ENCODE results near the gene PPP2R1B.

Gene PPP2R1B

DNA sequence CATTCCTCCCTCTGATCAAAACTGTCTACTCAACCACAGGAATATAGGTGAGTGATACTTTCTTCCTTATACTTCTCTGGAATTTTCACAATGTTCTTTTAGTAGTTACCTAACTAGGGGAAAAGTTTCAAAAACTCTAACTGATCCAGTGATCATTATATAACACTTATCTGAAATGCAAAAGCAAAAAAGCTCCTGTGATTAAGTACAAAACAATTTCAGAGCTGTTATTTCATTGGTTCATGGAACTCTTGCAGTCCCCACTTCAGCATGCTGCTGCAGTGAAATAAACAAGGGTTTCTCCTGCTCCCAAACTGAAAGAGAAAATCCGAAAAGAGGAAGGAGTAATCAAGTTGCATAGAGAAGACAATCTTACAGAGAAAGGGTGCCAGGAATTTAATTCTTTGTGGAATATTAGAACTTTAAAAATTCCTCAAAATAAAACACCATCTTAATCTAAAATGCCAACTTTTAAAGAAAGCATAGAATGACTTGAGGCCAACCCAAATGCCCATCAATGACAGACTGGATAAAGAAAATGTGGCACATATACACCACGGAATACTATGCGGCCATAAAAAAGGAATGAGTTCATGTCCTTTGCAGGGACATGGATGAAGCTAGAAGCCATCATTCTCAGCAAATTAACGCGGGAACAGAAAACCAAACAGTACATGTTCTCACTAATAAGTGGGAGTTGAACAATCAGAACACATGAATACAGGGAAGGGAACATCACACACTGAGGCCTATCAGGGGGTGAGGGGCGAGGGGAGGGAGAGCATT is 20.3 kb downstream of the PPP2R1B start:
- DNase-seq = no peak

DNA sequence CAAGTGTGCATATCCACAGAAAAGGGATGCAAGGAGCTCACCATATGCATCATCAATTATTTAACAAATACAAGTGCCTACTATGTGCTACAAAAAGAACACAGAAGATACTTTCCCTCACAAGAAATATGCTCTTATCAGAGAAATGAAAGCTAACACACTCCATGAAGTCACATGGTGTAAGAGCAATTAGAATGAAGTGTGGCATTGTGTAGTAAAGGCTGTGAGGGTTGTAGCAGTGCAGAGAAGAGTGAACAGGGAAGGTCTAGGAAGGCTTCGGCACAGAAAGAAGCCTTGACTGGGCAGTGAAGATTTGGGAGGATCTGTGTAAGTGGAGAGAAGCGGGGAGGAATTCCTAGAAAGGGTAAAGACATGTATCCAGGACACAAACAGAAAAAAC is 22.5 kb downstream of the PPP2R1B start:
- no peak for DNase-seq

DNA sequence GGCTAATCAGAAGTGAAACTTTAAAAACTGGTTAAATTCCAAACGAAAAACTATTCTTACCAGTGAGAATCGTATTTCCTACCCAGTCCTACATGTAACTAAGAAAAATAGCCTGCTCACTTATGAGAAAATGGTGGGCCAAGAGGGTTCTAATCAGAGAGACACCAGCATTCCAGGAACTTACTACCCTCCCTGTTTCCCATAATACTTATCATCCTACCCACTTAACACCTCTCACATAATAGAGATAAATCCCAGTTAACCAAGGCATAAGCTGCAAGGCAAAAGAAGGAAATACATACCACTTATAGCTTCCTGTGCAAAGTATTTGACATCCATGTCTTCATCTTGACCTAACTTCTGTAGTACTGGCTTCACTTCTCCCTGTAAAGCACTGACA is 24.4 kb downstream of the PPP2R1B start:
- DNase-seq = no peak

DNA sequence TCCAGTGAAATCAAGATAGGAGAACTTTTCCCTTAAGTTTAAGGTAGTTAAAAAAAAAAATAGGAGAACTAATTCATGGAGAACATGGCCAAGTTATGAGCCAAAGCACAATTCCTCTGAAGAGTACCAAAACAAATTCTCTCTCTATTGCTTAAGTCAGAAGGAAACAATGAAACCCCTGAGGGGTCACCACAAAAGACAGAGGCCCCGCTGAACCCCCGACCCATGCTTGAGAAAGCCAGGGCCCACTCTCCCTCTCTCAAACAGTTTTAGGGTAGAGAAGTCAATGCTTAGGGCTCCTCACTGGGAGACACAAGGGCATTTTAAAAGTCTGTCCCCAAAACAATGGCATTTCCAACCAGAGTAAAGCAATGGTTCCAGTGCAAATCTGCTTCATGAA is 26.9 kb downstream of the PPP2R1B start:
- DNase-seq = no peak

DNA sequence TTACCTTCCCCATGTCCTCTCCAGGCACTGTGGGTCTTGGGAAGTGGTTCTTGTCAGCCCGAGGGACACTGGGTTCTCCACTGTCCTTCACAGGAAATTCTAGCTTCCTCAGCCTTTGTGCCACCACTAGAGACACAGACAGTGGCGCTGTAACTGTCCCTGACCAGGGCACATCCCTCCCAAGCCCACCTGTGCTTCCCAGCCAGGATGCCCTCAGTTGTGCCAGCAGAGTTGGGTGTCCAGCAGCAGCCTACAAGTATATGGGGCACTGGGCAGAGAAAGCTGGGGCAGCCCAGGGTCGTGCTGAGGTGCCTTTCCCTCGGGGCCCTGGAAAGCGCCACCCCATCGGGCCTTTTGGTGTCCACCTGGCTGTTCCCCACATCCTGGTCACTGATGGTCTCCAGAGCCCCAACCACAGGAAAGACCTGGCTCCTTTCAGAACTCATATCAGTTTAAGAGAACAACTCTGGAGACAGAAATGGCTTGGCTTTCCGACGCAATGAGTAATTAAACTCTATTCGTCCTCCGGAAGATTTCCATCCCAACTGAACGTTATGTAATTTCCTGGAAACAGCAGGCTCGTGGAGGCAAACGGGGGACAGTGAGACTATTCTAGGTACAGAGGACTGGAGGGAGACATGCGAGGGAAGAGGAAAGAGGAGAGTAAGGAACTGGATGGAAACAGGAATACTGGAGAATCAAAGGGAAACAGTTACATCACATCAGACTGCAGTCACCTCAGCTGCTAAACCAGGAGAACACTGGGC is 28.6 kb downstream of the PPP2R1B start:
- DNase-seq = no peak

DNA sequence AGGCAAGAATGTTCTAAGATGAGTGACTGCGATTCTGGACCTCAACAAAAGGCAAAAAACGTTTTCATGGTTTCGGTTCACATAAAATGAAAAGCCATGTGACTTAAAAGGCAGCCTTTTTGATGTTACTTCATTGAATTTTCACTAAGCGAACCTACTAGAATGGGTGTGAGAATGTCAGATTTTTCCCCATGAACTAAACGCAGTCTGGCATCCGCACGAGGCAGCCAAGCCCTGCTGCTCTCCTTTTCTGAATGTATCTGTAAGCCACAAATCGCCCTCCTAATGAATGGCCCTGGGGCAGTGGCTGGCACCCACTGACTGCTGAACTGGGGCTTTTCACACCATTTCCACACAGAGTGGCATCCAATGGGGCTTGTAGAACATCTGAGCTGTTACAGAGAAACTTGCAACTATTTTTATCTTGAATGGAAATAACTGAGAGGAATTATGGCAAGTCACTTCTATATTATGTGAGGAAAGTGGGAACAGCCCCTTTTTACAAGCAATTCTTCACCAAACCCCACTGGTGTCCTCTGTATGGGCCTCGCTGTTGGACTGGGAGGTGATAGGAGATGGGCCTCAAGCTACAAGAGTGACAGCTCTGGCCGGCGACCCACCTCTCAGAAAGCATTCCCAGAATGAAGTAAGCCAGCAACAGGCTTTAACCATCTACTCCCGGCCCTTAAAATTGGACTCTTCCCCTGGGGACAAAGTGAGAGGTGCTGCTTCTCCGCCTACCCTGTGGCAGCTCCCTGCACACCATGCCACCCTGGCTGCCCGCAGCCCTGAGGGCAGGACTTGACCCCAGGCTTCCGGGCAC is 29.4 kb downstream of the PPP2R1B start:
- no peak for DNase-seq

DNA sequence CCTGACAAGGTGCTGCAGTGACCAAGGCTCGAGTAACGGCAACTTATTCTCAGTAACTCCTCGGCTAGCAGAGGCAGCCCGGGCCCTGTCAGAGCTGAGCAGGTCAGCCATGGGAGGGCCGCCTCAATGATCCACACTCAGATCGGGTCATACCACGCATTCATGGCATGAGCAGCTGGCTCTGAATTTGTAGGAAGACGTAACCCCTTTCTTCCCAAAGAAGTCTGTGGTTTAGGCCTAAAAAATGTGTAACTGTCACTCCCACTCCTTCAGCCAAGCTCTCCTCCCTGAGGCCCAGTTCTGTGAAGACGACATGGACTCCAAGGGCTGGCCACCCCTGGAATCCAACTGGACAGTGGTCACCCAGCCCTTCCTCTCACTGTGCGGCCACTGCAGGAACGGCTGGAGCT is 30.0 kb downstream of the PPP2R1B start:
- DNase-seq = no peak

DNA sequence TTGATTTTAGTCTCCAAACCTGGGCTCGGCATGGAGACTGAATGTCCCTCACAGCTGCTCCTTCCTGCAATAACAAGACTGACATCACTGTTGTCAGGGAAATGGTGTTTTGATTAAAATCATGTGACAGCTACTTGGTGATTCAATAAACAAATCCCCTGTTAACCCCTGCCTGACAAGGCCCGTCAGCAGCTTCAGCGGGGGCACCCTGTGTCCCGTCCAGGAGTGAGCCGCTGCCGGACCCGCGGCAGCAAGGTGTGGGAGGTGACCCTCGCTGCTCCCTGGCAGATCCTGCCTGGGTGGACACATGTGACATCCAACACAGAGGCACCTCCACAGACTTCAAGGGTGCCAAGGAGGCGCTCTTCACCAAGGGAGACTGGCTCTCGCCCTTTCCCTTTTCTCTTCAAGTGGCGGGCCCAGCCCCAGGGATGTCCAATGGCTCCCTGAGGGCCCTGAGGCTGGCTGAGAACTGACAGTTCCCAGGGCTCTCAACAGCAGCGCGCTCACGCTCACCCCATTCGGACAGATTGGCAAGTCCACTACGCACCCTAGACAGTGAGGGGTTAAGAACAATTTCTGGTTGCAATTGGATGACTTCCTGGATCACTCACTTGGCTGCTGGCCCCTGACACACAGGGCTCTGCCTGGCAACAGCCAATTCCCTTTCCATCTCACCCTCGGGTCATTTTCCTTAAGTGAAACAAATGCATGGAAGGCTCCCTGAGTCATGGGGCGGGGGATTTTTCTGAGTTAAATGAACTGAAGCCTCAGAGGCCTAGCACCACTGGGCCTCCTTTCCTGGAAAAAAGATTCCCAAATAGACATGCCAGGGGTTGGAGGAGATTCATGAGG is 30.7 kb downstream of the PPP2R1B start:
- DNase-seq = no peak

DNA sequence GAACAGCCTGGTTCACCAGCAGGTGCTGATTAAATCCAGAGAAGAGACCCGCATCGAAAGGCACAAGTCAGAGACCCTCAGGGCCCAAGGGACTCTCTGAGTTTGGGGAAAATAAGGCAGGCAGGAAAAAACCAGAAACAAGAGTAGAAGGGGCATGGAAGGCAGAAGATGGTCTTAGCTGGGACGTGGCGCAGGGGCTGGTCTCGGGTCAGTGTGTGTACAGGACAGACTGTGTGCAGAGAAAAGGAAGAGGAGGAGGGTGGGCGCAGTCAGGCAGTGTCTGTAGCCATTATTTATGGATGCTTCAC is 31.3 kb downstream of the PPP2R1B start:
- no peak for DNase-seq

DNA sequence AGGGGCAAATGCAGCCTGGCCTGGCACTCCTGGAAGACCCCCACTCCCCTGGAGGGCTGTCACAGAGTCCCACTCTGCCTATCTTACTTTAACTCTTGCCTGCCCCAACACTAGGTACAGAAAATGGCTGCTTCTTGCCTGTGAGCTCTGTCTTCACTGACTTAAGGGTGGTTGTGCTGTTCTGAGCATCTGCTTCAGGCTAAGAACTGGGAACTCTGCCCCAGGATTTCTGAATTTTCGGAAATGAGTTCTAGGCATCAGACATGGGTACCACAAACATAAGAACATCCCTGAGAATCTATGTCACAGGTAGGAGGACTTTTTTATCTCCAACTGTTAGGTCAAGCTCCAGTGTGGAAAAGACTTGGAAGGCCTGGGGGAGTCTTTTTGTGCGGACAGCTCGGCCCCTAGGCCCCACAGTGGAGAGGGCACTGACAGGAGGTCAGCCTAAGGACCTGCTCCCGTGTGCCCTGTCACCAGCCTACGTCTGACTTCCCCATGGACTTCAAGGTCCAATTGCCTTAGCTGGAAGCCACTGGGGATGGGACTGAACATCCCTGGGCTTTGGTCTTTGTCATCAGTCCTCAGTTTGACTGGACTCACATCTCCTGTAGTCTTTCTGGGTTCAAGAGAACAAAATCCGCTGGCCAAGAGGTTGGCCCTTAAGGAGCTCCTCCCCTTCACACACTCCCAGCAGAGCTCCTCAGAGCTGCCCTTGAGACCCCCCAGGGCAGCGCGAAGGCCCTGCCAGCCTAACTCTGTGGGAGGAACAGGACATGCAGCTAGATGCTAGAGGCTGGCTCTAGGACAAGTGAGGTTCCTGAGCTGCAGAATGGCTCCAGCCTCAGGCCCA is 31.9 kb downstream of the PPP2R1B start:
- no peak for DNase-seq

DNA sequence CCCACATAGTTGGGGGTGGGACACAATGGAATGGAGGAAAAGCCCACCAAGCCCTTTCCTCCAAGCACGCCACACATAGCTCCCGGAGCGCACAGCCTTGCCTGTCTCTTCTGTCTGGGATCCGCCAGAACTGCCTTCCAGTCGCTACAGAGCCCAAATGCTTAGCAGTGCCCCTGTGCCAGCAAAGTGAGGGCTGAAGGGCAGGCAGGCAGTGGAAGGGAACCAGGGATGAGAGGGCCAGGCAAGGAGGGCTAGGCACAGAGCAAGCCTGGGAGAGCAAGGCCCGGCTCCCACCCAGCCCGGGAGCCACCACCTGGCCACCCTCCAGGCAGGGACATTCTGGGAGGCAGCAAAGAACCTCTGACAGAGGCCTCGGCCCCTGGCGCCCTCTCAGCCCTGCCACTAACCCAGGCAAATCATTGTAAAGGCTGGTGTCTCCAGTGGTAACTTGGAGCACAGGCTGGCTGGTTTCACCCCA is 32.5 kb downstream of the PPP2R1B start:
- DNase-seq = no peak

DNA sequence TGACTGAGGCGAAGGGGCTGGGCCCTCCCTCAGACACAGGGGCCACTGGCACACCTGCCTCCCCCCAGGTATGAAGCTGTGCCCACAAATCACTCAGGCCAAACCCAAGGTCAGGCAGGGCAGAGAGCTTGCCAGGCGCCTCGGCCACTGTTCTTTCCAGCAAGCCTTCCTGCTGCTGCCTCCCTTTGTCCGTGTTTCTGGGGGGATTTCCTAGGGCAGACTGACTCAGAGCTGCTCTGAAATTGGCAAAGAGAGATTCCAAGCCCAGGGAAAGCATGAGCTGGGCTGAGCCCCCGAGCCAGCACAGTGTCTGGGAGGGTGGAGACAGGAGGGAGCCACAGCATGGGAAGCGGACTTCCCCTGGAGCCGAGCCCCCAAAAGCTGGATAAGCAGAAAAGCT is 33.2 kb downstream of the PPP2R1B start:
- DNase-seq = no peak

DNA sequence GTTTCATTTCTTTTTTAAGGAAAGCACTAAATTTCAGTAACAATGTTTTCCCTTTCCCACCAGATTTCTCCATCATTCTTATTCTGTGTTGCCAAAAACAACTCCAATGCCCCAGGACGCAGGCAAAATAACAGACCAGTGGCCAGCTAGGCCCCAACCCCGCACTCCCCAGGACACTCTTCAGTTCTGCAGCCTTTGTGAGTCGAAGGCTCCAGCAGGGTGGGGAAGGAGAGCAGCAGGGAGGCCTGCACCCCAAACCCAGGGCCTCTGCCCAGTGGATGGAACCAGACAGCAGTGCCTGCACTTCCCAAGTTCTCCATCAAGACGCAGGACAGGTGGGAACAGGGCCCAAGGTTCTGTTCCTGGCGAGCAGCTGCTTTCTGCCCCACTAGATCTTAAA is 34.4 kb downstream of the PPP2R1B start:
- no peak for DNase-seq

DNA sequence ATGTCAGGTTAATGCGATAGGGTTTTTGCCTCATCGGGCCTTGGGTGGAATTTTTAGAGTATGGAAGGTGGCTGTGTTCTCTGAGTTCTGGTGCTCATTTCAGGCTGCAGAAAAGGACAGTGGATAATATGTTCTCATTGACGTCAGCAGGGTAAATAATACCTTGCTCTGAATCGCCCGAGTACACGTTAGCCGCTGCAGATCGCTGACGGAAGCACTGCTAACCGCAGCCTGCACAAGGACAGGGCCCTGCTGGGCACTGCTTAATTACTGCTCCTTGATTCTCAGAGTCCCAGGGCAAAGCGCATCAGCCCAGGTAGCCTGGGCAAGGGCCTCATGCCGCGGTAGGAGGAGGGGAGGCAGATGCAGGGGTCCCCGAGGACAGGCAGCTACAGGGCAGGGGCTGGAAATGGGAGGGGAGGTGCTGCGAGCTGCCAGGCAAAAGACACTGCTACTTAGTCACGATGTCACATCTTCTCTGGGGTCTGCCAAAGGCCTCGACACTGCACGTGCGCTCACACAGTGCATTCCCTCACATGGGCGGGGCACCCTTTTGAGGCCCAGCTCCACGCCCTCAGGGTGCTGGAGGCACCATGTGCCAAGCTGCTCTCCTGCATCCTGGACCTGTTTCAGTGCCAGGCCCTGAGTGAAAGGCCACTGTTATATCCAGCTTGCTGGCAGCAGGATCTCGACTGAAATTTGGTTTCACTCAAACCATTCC is 35.2 kb downstream of the PPP2R1B start:
- no peak for DNase-seq

DNA sequence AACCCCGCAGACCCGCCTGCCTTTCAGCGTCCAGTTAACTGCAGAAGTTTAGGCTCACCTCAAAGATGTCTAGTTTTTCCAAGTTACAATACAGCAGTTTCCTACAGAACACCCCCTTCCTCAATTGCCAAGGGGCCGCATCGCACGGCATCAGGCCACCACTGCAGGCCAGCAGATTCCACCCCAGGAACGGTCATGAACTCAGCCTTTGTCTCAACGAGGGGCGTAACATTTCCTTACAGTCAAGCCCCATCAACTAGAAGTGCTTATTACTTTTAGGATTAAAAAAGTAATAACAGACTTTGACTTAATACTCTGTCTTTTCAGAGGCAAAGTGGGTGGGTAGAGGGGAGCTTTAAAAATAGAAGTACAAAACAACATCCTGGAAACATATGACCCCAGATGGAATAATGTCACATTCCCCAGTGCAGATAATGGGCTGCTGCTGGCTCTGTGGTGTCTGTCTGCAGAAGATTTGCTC is 36.3 kb downstream of the PPP2R1B start:
- no peak for DNase-seq

DNA sequence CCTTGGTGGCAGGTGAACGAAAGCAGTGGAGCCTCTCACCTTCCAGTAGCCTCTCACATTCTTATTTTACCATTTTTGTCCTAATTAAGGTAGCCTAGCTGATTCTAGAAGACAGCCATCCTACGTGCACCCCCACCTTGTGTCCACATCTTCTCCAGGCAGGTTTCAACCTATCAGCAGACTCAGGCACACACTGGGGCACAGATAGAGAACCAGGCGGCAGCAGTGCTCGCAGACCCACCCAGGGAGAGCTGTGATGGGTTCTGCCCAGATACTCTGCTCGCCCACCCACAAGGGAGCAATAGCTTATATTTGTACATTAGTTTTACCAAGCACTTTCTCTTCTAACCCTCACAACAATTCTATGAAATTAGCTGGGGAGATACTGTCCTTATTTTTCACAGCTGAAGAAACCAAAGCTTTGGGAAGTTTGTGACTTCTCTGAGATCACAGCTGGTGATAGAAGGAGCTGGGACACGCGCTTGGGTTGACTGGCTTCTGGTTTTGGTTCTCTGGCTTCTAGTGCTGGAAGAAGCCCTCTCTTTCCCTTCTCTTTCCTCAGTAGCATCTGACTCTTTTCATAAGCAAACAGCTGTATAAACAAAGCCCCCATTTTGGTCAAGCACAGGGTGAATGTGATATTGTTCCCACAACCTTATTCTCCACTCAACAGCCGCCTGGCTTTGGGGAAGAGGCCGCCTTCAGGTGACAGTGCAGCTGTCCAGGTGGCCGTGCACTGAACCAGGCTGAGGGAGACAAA is 36.9 kb downstream of the PPP2R1B start:
- no peak for DNase-seq

DNA sequence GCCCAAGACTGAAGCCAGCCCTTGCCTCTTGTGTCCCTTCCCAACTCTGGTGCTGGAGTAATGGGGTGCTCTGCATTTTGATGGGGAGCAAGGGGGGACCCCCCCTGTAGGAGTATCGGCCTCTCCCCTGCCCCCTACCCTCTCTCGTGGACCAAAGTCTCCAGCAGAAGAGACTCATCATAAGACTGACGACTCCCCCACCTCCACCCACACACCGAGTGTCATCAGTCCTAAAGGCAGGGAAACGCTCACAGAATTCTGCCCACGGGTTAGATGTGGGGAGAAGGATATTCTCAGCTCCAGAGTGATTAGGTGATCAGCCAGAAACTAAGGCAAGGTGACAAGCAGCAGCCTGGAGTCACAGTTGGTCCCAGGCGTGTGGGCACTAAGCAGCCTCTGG is 38.8 kb downstream of the PPP2R1B start:
- no peak for DNase-seq

DNA sequence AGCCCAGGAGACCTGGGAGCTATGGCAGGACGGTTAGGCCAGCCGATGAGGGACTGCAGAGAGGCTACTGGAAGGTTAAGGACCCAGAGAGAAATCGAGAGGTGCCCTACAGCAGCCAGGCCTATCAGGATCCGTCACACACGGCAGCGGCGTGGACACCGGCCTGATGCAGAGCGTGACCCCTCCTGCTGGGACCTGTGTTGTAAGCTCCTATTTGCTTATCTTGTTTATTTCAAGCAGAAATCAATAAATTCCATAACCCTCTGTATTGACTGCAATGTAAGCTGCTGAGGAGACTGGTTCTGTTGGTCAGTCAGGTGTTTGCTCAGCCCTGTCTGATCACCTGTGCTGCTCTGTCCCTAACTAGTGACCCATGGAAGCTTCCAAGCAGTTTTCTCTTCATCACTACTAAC is 39.9 kb downstream of the PPP2R1B start:
- no peak for DNase-seq

DNA sequence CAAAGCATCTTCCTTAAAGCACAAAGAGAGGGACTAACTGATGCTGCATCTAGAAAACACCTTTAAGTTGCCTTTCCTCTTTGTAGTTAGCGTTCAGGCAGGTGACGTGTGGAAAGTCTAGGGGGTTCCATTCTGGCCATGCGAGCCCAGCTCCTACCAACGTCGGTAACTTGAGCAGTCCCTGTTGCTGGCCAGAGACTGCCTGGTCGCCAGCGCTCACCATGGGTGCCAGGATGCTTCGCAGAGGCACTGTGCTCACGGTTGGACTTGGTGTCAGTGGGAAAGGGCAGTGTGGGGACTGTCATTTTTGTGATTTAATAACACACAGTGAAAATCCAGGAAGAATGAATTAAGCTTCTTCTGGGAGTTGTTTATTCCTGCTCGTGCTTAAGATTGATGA is 40.6 kb downstream of the PPP2R1B start:
- no peak for DNase-seq

DNA sequence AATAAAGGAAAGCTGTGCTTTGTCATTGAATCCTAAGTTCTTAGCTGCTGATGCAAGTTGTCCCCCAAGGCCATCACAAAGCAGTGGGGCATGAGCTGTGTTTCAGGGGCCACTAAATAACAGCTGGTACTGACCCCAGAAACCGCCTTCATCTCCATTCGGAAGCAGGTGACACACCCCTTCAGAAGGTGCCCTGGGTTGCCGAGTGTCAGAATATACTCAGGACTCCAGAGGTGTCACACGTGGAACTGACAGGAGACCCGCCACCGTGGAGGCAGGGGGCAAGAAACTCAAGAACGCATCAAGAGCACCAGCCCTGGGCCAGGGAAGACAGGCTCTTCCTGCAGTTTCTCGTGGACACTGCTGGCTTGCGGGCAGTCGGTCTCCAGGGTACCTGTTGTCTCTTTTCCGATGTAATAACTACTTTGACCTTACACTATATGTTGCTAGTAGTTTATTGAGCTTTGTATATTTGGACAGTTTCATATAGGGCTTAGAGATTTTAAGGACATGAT is 41.5 kb downstream of the PPP2R1B start:
- no peak for DNase-seq
